Gastrocnemius medialis (tissue), 4 donors: ENCODE measurements around the gene CDKN2B-AS1. TPM values are rescaled to one million over a fixed set of nuclear protein-coding genes. Genes with fewer than 3 reads are reported as not detected.
"Not testable (repeated sequence)": the region's sequence is repeated elsewhere in the genome, so short reads cannot be mapped to it uniquely, and the experiment has no call there.

Experiments
- ATAC-seq, 2 donors: fragments of 150-250 bp; one replicate each; pipeline ENCODE4 v1.9.1; 2016
- DNase-seq, 2 donors: peaks; one replicate each; pipeline ENCODE4 v3.0.0-alpha.2; 2019
- H3K27ac ChIP-seq, 4 donors: fragments of 200-600 bp; sonication (generic); 1 replicate in 1 of 4; 2 replicates in 3 of 4; pipeline ENCODE4 v1.5.1; 2016 to 2018; ENCODE audit warnings: mild to moderate bottlenecking in 2 of 4, moderate library complexity in 1 of 4
- H3K27me3 ChIP-seq, 3 donors: fragments of 200-600 bp; sonication (generic) in 2 of 3; 1 replicate in 1 of 3; 2 replicates in 2 of 3; pipeline versions ENCODE4 v1.5.1 to v1.6.0; 2016 to 2019; ENCODE audit warnings: mild to moderate bottlenecking in 1 of 3, moderate library complexity in 1 of 3
- H3K36me3 ChIP-seq, 2 donors: fragments of 200-600 bp; sonication (generic) in 1 of 2; one replicate each; pipeline ENCODE4 v1.5.1; 2017 to 2018
- H3K4me1 ChIP-seq, 2 donors: fragments of 200-600 bp; sonication (generic) in 1 of 2; one replicate each; pipeline ENCODE4 v1.5.1; 2016 to 2017; ENCODE audit warnings: mild to moderate bottlenecking in 2 of 2
- H3K4me3 ChIP-seq, 4 donors: fragments of 200-600 bp; sonication (generic) in 3 of 4; 1 replicate in 1 of 4; 2 replicates in 3 of 4; pipeline ENCODE4 v1.5.1; 2016 to 2019; ENCODE audit warnings: mild to moderate bottlenecking in 2 of 4
- H3K9me3 ChIP-seq, 3 donors: fragments of 200-600 bp; sonication (generic) in 2 of 3; 1 replicate in 1 of 3; 2 replicates in 2 of 3; pipeline ENCODE4 v1.5.1; 2016 to 2019
- POLR2A ChIP-seq, 2 donors: fragments of 450-650 bp; IDR thresholded peaks; one replicate each; pipeline ENCODE4 v1.6.1; 2017; ENCODE audit warnings: antibody characterized with exemption in 2 of 2, mild to moderate bottlenecking in 2 of 2, moderate library complexity in 2 of 2
- in situ Hi-C, 4 donors: fragments of 200-750 bp; cut with MboI; loops; one replicate each; pipeline versions ENCODE4 v1.15.0 to v1.8.0; 2017; ENCODE audit warnings: low sequenced_read_pairs in 4 of 4
- intact Hi-C: fragments of 100-400 bp; cut with DNase I; formaldehyde crosslinking; loops from one replicate; pipeline ENCODE4 v1.15.1; 2023; ENCODE audit warnings: low total_unique reads
- total RNA-seq, 4 donors: library from RNA; depleted of rRNA; stranded (reverse); fragments of >200 nt; gene quantifications; one replicate each; pipeline versions ENCODE4 v1.1.0 to v1.2.3, GENCODE V29; 2016
- TF ChIP-seq, protein P1 (sequence below), 5 experiments: fragments of 450-650 bp in 3 of 5; fragments of 200-600 bp in 2 of 5; sonication (generic) in 2 of 5; IDR thresholded peaks in 4 of 5; conservative IDR thresholded peaks in 1 of 5; 1 replicate in 4 of 5; 2 replicates in 1 of 5; pipeline ENCODE4 v1.5.1; 2016 to 2019; ENCODE audit warnings: antibody characterized with exemption in 5 of 5, mild to moderate bottlenecking in 3 of 5, moderate library complexity in 3 of 5

CDKN2B-AS1 gene
- under 1 TPM in 1 of 4 donors, not detected in 3; 0.46 TPM for total RNA-seq

DNA sequence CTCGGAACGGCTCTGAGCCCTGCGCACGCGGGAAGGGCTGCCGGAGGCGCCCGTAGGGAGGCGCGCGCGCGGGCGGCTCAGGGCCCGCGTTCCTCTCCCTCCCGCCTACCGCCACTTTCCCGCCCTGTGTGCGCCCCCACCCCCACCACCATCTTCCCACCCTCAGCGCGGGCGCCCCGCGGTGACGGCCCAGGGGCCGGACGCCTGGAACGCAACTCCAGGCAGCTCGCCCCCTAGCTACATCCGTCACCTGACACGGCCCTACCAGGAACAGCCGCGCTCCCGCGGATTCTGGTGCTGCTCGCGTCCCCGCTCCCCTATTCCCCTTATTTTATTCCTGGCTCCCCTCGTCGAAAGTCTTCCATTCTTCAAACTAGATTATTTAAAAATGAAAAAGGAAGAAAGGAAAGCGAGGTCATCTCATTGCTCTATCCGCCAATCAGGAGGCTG lies at the start of gene CDKN2B-AS1:
CDKN2B-AS1 (plus strand) TSS at position 236 of the 450 bp plus-strand sequence.
- Histone ChIP-seq H3K27me3 (peaks cover 14 to 34% (median 32%) of the 10 kb centered on the region in 3 donors), H3K27ac (peak within 1 kb of the TSS; percentile 44 to 60 (median 50)), H3K4me3 (peak within 1 kb of the TSS; percentile 76 to 95 (median 82)), H3K4me1 (peaks cover 4 to 5% of the 10 kb centered on the region in 2 donors), H3K9me3 (no peaks in the 10 kb centered on the region), H3K36me3 (no peaks in the 10 kb centered on the region)
- intact Hi-C loops = loop anchor here (1.0 to 5.0 kb wide), 3 partner anchors 14 to 182 kb away; partner anchors contain the start of gene CDKN2B
- in situ Hi-C loops = loop anchor here in 2 of 4 donors (25.0 kb wide), 1 partner anchor 657 kb away; the partner anchor contains the start of gene KLHL9 (in 2 of the 2)
- ATAC-seq (peak; percentile 41 to 44), DNase-seq (no peak)
- no peak for TF ChIP-seq POLR2A (IDR thresholded peaks at IDR 0.05)
- TF ChIP-seq, protein P1, sequence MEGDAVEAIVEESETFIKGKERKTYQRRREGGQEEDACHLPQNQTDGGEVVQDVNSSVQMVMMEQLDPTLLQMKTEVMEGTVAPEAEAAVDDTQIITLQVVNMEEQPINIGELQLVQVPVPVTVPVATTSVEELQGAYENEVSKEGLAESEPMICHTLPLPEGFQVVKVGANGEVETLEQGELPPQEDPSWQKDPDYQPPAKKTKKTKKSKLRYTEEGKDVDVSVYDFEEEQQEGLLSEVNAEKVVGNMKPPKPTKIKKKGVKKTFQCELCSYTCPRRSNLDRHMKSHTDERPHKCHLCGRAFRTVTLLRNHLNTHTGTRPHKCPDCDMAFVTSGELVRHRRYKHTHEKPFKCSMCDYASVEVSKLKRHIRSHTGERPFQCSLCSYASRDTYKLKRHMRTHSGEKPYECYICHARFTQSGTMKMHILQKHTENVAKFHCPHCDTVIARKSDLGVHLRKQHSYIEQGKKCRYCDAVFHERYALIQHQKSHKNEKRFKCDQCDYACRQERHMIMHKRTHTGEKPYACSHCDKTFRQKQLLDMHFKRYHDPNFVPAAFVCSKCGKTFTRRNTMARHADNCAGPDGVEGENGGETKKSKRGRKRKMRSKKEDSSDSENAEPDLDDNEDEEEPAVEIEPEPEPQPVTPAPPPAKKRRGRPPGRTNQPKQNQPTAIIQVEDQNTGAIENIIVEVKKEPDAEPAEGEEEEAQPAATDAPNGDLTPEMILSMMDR (IDR thresholded peaks at IDR 0.05 in 4 of 5, conservative IDR thresholded peaks at IDR 0.05 in 1 of 5) = no peak

DNA sequence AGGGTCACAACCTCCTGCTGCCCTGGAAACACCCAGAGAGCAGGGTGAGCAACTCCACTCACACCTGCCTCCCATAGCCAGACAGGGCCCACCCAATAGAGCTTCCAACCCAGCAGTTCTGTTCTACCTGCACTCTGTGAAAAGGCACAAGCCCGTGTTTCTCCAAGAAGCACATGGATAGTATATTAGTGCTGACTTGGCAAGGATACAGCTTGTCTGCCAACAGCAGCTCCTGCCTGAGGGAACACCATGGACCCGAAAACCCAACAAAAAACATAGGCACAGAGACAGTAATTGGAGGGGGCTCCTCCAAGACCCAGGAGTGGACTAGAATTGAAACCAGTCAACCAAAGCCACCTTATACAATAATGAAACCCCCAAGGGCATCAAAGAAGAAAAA lies 49.0 kb upstream of the CDKN2B-AS1 start:
- intact Hi-C loops = no loop called here
- no peaks in the 10 kb centered on the region for H3K27me3 ChIP-seq
- in situ Hi-C loops = no loop called here
- no peak for ATAC-seq
- H3K9me3 ChIP-seq = no peaks in the 10 kb centered on the region
- no peak overlapping the region for H3K4me3 ChIP-seq
- no peak for DNase-seq
- no peaks in the 10 kb centered on the region for H3K36me3 ChIP-seq
- no peak overlapping the region for H3K27ac ChIP-seq
- no peaks in the 10 kb centered on the region for H3K4me1 ChIP-seq
- no peak for TF ChIP-seq POLR2A (IDR thresholded peaks at IDR 0.05)
- TF ChIP-seq, protein P1 (IDR thresholded peaks at IDR 0.05 in 4 of 5, conservative IDR thresholded peaks at IDR 0.05 in 1 of 5) = no peak

DNA sequence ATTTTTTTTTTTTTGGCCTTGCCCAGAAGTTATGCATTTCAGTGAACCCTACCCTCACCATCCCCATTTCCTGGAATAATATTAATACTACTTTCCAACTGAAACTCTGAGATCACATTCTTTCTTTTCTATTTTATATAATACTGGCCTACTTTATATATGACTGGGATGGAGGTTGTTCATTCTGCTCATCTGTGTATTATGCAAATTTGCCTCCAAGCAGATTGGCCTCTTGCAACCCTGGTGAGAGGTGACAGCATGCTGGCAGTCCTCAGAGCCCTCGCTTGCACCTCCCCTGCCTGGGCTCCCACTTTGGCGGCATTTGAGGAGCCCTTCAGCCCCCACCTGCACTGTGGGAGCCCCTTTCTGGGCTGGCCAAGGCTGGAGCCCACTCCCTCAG lies 35.8 kb upstream of the CDKN2B-AS1 start:
- peaks cover 6 to 15% (median 7%) of the 10 kb centered on the region in 3 donors for H3K27me3 ChIP-seq

DNA sequence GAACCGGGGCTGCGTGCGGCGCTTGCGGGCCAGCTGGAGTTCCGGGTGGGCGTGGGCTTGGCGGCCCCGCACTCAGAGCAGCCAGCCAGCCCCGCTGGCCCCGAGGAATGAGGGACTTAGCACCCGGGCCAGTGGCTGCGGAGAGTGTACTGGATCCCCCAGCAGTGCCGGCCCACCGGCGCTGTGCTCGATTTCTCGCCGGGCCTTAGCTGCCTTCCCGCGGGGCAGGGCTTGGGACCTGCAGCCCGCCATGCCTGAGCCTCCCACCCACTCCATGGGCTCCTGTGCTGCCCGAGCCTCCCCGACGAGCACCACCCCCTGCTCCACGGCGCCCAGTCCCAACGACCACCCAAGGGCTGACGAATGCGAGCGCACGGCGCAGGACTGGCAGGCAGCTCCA lies 35.3 kb upstream of the CDKN2B-AS1 start:
- intact Hi-C loops, H3K9me3 ChIP-seq, H3K36me3 ChIP-seq, in situ Hi-C loops, H3K4me3 ChIP-seq, ATAC-seq, H3K27ac ChIP-seq, H3K4me1 ChIP-seq, DNase-seq: not testable (repeated sequence)
- peaks cover 11 to 20% (median 11%) of the 10 kb centered on the region in 3 donors for H3K27me3 ChIP-seq

More for the DNA sequence above, 35.8 kb upstream of the CDKN2B-AS1 start:
- no peaks in the 10 kb centered on the region for H3K36me3 ChIP-seq
- H3K4me3 ChIP-seq = no peak overlapping the region
- no peaks in the 10 kb centered on the region for H3K4me1 ChIP-seq
- no peak for TF ChIP-seq POLR2A (IDR thresholded peaks at IDR 0.05)
- TF ChIP-seq, protein P1 (IDR thresholded peaks at IDR 0.05 in 4 of 5, conservative IDR thresholded peaks at IDR 0.05 in 1 of 5) = no peak
- ATAC-seq (no peak), DNase-seq (no peak)
- in situ Hi-C loops (no loop called here), intact Hi-C loops (no loop called here)
- no peaks in the 10 kb centered on the region for H3K9me3 ChIP-seq
- H3K27ac ChIP-seq = no peak overlapping the region

DNA sequence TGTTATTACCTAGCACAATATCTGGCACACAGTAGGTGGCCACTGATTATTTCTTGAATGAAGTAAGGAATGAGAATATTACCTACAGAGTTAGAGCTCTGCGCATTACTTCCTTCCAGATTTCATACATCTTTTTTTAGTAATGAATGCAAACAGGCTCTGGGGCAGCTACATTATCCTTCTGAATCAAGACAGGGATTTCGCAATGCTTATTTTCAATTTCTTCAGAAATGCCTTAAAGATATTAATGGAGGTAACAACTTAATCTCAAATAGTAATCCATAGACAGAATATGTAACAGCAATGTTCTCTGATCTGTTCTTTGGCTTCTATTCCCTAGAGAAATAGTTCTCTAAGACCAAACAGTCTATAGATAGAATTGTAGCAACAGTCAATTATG lies 33.0 kb upstream of the CDKN2B-AS1 start:
- Histone ChIP-seq H3K4me1 (peaks cover 9 to 11% of the 10 kb centered on the region in 2 donors), H3K9me3 (no peaks in the 10 kb centered on the region), H3K27ac (no peak overlapping the region), H3K4me3 (no peak overlapping the region), H3K36me3 (no peaks in the 10 kb centered on the region), H3K27me3 (peaks cover 34 to 42% (median 34%) of the 10 kb centered on the region in 3 donors)
- intact Hi-C loops (no loop called here), in situ Hi-C loops (no loop called here)
- TF ChIP-seq, protein P1 (IDR thresholded peaks at IDR 0.05 in 4 of 5, conservative IDR thresholded peaks at IDR 0.05 in 1 of 5) = no peak
- no peak for TF ChIP-seq POLR2A (IDR thresholded peaks at IDR 0.05)
- DNase-seq = no peak
- ATAC-seq = no peak
